Measurements from ENCODE around the gene MAP1LC3B2. TPM values are rescaled to one million over a fixed set of nuclear protein-coding genes. Genes with fewer than 3 reads are reported as not detected.

The MAP1LC3B2 gene
- total and polyA plus RNA-seq, 2 of the 8 experiments (the other 6 are each of a cell fraction or from before 2014, with no cell fraction given), result 0.39 to 1.5 TPM

- H3K9ac ChIP-seq (replicated peaks in 1 of 4; ENCODE audit: extremely low read depth in 1 of 4, low read depth in 3 of 4, low read length in 3 of 4), result no peak overlapping the region
- no peak overlapping the region for H4K8ac ChIP-seq (ENCODE audit: extremely low read depth, insufficient read depth, low read length)
- H2BK120ac ChIP-seq (replicated peaks; ENCODE audit: low read depth, low read length), result no peak overlapping the region
- H2AFZ ChIP-seq (ENCODE audit: low read length), result no peak overlapping the region
- FAIRE-seq (no peak), DNase-seq (ENCODE audit: low read depth in 1 of 2, low spot score in 2 of 2) (no peak)
- no peak overlapping the region for H4K91ac ChIP-seq (replicated peaks; ENCODE audit: insufficient read length, low read length)
- CTCF ChIA-PET (ENCODE audit: partially characterized antibody), result interaction anchor here (1.2 kb wide), 1 partner anchor 10 kb away, joined by 3 read pairs; no protein-coding TSS in a partner anchor
- no peak overlapping the region for H4K5ac ChIP-seq (ENCODE audit: insufficient read length, low read depth, low read length)
- H3K23me2 ChIP-seq (ENCODE audit: low read depth, low read length), result peaks cover 6% of the 10 kb centered on the region; the same call in 1 of the 2 replicates
- no peak overlapping the region for H3K4me3 ChIP-seq (ENCODE audit: extremely low read depth in 1 of 4, insufficient read depth in 2 of 4, low read depth in 3 of 4, low read length in 4 of 4)
- H2BK5ac ChIP-seq (ENCODE audit: low read depth, low read length), result no peak overlapping the region
- H3K4me2 ChIP-seq (ENCODE audit: insufficient read depth in 1 of 2, low read depth in 2 of 2, low read length in 2 of 2), result no peak overlapping the region
- H3K18ac ChIP-seq (ENCODE audit: extremely low read depth, low read length), result no peak overlapping the region
- no peak overlapping the region for H2BK20ac ChIP-seq (ENCODE audit: low read length)
- no peak overlapping the region for H3K14ac ChIP-seq (ENCODE audit: insufficient read length)
- H3K79me1 ChIP-seq (ENCODE audit: low read depth, low read length), result no peaks in the 10 kb centered on the region
- H3K27ac ChIP-seq (ENCODE audit: low read depth, low read length), result no peak overlapping the region
- H3K9me3 ChIP-seq (ENCODE audit: insufficient read depth in 2 of 2, low read depth in 1 of 2, low read length in 1 of 2), result no peaks in the 10 kb centered on the region
- H2BK15ac ChIP-seq (ENCODE audit: low read length), result no peak overlapping the region
- no peak overlapping the region for H3K23ac ChIP-seq (ENCODE audit: insufficient read length)
- no peaks in the 10 kb centered on the region for H3K79me2 ChIP-seq (ENCODE audit: control insufficient read depth in 1 of 2, insufficient read depth in 2 of 2, low read length in 2 of 2)
- H2BK12ac ChIP-seq (ENCODE audit: low read depth, low read length), result 0 out of 2 replicates have a peak overlapping the region, but pooled peaks have one; percentile 50
- no peak overlapping the region for H3K4ac ChIP-seq (replicated peaks; ENCODE audit: insufficient read length, low read depth, low read length)
- H3K36me3 ChIP-seq (ENCODE audit: control insufficient read depth in 2 of 4, insufficient read depth in 4 of 4, low read length in 3 of 4), result no peaks in the 10 kb centered on the region
- POLR2A ChIA-PET (ENCODE audit: partially characterized antibody), result no interaction called here
- H3K56ac ChIP-seq (replicated peaks; ENCODE audit: insufficient read length, low read depth, low read length), result no peak overlapping the region
- no peaks in the 10 kb centered on the region for H4K20me1 ChIP-seq (replicated peaks in 1 of 2; ENCODE audit: control insufficient read depth in 1 of 2, insufficient read depth in 2 of 2, low read length in 2 of 2)
- H3K27me3 ChIP-seq (replicated peaks in 1 of 4; ENCODE audit: control insufficient read depth in 3 of 4, extremely low read depth in 1 of 4, insufficient read depth in 3 of 4, low read length in 3 of 4), result no peaks in the 10 kb centered on the region
- H2AK5ac ChIP-seq (ENCODE audit: low read depth, low read length), result 0 out of 2 replicates have a peak overlapping the region, but pooled peaks have one; percentile 39
- H3K4me1 ChIP-seq (replicated peaks in 1 of 4; ENCODE audit: control insufficient read depth in 3 of 4, insufficient read depth in 4 of 4, low read length in 3 of 4), result peaks cover 0 to 5% (median 2%) of the 10 kb centered on the region in 4 experiments; a peak in 3 of 7 replicates
- TF ChIP-seq CTCF (IDR thresholded peaks at IDR 0.05; ENCODE audit: control extremely low read depth in 1 of 3, insufficient read depth in 1 of 3, low read depth in 1 of 3, low read length in 3 of 3) (no peak), USF2 (IDR thresholded peaks at IDR 0.05; ENCODE audit: low read length) (no peak), SIX5 (IDR thresholded peaks at IDR 0.05; ENCODE audit: low read depth, low read length) (no peak), JUN (IDR thresholded peaks at IDR 0.05; ENCODE audit: low read depth, low read length) (no peak), SP4 (IDR thresholded peaks at IDR 0.05; ENCODE audit: low read length) (no peak), NRF1 (IDR thresholded peaks at IDR 0.05; ENCODE audit: low read depth, low read length) (no peak), ATF2 (IDR thresholded peaks at IDR 0.05; ENCODE audit: low read length) (no peak), SIN3A (conservative IDR thresholded peaks at IDR 0.05 in 1 of 2, IDR thresholded peaks at IDR 0.05 in 1 of 2; ENCODE audit: low read depth in 1 of 2, low read length in 2 of 2) (no peak)
Measured at GRCh38 chr12:116595672-116596071, 36.5 kb downstream of the MAP1LC3B2 start.

Measured in H1 (cell line).